Adipose tissue (tissue), 3 donors: ENCODE measurements around the gene IL12RB2. TPM values are rescaled to one million over a fixed set of nuclear protein-coding genes. Genes with fewer than 3 reads are reported as not detected.
"Not testable (repeated sequence)": the region's sequence is repeated elsewhere in the genome, so short reads cannot be mapped to it uniquely, and the experiment has no call there.

ENCODE experiments used
- H3K27ac ChIP-seq: one replicate; pipeline ENCODE4 v1.5.1; 2013; ENCODE audit warnings: low read depth, low read length
- WGBS, 3 donors: extraction: QIAGEN DNeasy Blood & Tissue Kit; methylation state at CpG; one replicate each; pipeline ENCODE4 v1.1.7; 2013; 5-methylcytosine and 5-hydroxymethylcytosine counted together
- polyA plus RNA-seq, 3 donors: library from polyadenylated mRNA; stranded (reverse); fragments of 200-250 nt; gene quantifications; one replicate each; pipeline ENCODE4 v1.2.3, GENCODE V29; 2013
- donor health status: healthy with polysubstance abuse.
- donor health status: Bipolar disorder and iron deficiency.
- donor health status: healthy.

IL12RB2 gene
- polyA plus RNA-seq, 3 donors: 0.46 to 0.97 (median 0.90) TPM

DNA sequence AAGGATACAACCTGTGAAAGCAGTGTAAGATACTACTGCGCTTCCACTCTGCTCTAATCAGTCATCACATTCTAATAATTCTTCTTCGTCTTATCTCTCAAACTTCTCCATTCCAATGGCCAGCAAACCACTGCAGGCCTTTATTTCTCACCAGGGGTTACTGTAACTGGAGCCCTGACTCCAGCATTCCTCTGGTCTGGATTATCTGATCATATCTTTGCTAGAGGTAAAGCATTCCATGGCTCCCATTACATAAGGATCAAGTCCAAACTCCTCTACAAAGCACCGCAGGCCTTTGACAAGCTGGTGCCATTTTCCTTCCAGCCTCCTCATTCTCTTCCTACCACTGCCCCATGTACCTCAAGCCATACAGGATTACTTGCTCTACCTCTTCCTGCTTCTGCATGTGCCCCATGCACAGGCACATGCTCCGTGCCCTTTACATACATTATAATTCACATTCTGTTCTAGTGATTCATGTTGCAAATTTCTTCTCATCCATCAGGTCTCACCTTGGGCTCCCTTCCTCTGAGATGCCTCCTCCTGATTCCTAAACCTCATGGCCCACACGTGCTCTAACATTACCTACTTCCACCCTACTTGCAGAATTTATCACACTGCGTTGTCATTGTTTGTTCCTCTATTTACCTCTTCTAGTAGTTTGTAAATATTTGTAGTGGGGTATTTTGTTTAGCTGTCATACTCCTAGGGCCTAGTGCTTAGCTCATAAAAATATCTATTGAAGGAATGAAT is 131.8 kb downstream of the IL12RB2 start:
- WGBS, 3 donors: 89 to 94% (median 93%) methylated on average over 6 of the region's 6 CpGs

DNA sequence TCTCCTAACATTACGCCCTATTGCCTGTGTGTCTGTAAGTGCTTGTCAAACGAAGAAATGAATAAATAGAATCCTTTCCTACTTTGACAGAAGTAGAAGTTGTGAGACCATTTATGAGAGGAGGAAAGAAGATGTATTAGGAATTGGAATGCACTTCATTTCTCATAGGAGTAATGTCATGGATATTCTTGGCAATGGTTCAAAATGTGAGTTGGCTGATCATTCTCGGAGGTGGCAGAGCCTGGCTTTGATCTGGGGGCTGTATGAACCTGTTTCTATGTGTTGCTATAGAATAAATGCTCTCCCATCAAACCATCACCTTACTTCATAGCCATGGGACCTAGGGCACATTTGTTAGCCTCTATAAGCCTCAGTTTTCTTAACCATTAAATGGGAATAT is 132.7 kb downstream of the IL12RB2 start:
- WGBS, 3 donors: 65 to 78% (median 75%) methylated on average over 3 of the region's 3 CpGs
- H3K27ac ChIP-seq: no peak overlapping the region

More for the DNA sequence above, 131.8 kb downstream of the IL12RB2 start:
- no peak overlapping the region for H3K27ac ChIP-seq

DNA sequence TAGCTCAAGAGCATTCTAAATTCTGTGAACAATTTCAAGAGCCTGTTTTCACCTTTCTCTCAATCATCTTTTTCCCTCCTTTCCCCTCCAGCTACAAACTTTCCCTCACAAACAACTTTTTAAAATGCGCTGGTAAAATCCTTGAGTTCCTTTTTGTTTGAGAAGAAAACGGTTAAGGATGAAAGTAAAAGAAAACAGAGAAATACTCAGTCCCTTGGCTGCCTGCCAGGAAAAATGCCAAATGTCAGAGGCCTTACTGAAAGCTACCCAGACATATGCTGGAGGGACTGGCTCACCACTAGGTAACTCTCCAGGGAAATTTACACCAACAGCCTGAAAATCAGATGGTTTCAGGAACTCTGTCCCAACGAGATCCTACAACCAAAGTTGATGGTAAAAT is 133.5 kb downstream of the IL12RB2 start:
- no peak overlapping the region for H3K27ac ChIP-seq
- 18 to 27% (median 26%) methylated on average over 3 of the region's 3 CpGs for WGBS, 3 donors

DNA sequence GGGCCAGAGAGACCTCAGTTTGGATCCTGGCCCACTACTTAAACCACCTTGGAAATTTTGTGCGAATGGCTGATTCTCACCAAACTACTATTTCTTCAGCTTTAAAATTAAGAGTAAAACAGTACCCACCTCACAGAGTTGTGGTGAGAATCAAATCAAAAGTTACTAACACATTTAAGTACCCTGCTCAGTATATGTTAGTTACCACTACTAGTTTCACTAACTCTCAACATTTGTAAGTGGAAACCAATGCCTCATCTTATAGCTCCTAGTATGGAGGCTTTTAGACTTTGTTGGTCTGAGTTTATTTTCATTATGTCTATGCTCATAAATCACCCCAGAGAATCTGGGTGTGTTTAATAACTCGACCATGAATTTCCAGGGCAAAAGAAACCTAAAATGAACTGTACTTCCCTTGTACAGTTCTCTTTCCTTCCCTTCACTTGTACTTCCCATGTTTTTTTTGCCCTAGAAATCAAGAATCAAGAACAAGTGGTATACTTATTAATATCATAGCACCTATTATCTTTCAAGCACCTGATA is 134.1 kb downstream of the IL12RB2 start:
- 61 to 82% (median 73%) methylated on average over 2 of the region's 2 CpGs for WGBS, 3 donors
- no peak overlapping the region for H3K27ac ChIP-seq

DNA sequence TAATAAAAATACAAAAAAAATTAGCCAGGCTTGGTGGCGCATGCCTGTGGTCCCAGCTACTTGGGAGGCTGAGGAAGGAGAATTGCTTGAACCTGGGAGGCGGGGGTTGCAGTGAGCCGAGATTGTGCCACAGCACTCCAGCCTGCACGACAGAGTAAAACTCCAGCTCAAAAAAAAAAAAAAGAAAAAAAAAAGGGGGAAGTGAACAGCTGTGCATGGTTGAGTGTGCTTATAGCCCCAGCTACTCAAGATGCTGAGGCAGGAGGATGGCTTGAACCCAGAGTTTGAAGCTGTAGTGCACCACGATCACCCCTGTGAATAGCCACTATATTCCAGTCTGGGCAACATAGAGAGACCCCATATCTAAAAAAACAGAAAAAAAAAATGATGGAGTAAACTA is 138.3 kb downstream of the IL12RB2 start:
- H3K27ac ChIP-seq: not testable (repeated sequence)
- WGBS, 3 donors: 66 to 88% (median 67%) methylated on average over 5 of the region's 5 CpGs

Other genes with a start within 250 kb of the IL12RB2 start
- not detected for gene C1orf141, start 172.9 kb upstream of the IL12RB2 start, polyA plus RNA-seq
- not detected for gene IL23R, start 141.4 kb upstream of the IL12RB2 start, polyA plus RNA-seq
- gene SERBP1, start 122.5 kb downstream of the IL12RB2 start, polyA plus RNA-seq: 100 to 1,000 TPM; 120 to 216 (median 146) TPM